Measurements from ENCODE around the gene CEP63.

DNA sequence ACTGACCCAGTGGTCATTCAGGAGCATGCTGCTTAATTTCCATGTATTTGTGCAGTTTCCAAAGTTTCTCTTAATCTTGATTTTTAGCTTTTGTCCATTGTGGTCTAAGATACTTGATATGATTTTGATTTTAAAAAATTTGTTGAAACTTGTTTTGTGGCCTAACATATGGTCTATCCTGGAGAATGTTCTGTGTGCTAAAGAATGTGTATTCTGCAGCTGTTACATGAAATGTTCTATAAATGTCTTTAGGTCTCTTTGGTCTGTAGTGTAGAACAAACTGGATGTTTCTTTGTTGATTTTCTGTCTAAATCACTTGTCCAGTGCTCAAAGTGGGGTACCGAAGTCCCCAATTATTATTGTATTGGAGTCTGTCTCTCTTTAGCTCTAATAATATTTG, 17.4 kb downstream of the CEP63 start:
- TF ChIP-seq EZH2phosphoT487 (IDR thresholded peaks at IDR 0.05; ENCODE audit: unreplicated experiment) (no peak), POLR2AphosphoS5 (IDR thresholded peaks at IDR 0.05; ENCODE audit: low read depth) (no peak), ZNF114 (CRISPR knock-in tag; IDR thresholded peaks at IDR 0.05) (no peak), REST (IDR thresholded peaks at IDR 0.05; ENCODE audit: unreplicated experiment) (no peak), EZH2 (IDR thresholded peaks at IDR 0.05; ENCODE audit: low read depth, unreplicated experiment) (no peak), CREB1 (CRISPR knock-in tag; IDR thresholded peaks at IDR 0.05; ENCODE audit: low read depth) (no peak)
- TF ChIP-seq, protein P1, sequence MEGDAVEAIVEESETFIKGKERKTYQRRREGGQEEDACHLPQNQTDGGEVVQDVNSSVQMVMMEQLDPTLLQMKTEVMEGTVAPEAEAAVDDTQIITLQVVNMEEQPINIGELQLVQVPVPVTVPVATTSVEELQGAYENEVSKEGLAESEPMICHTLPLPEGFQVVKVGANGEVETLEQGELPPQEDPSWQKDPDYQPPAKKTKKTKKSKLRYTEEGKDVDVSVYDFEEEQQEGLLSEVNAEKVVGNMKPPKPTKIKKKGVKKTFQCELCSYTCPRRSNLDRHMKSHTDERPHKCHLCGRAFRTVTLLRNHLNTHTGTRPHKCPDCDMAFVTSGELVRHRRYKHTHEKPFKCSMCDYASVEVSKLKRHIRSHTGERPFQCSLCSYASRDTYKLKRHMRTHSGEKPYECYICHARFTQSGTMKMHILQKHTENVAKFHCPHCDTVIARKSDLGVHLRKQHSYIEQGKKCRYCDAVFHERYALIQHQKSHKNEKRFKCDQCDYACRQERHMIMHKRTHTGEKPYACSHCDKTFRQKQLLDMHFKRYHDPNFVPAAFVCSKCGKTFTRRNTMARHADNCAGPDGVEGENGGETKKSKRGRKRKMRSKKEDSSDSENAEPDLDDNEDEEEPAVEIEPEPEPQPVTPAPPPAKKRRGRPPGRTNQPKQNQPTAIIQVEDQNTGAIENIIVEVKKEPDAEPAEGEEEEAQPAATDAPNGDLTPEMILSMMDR (conservative IDR thresholded peaks at IDR 0.05; ENCODE audit: low read depth in 2 of 2): no peak
- TF ChIP-seq, protein P2, sequence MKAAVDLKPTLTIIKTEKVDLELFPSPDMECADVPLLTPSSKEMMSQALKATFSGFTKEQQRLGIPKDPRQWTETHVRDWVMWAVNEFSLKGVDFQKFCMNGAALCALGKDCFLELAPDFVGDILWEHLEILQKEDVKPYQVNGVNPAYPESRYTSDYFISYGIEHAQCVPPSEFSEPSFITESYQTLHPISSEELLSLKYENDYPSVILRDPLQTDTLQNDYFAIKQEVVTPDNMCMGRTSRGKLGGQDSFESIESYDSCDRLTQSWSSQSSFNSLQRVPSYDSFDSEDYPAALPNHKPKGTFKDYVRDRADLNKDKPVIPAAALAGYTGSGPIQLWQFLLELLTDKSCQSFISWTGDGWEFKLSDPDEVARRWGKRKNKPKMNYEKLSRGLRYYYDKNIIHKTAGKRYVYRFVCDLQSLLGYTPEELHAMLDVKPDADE (IDR thresholded peaks at IDR 0.05): no peak
